H9 (cell line): ENCODE results near the gene IDE. TPM values are rescaled to one million over a fixed set of nuclear protein-coding genes. Genes with fewer than 3 reads are reported as not detected.

Experiments
- DNase-seq: peaks from one replicate; pipeline ENCODE4 v3.0.0-alpha.2; 2017
- H2AFZ ChIP-seq: one replicate; pipeline ENCODE4 v1.6.1; 2013; ENCODE audit warnings: mild to moderate bottlenecking, low read length, control low read depth, moderate library complexity
- H2AK5ac ChIP-seq: 2 replicates; pipeline ENCODE4 v1.6.1; 2013; ENCODE audit warnings: low read length, control low read depth, mixed read lengths; ENCODE audit not compliant: insufficient read length
- H2BK120ac ChIP-seq: one replicate; pipeline ENCODE4 v1.6.1; 2013; ENCODE audit warnings: low read depth, mild to moderate bottlenecking, low read length, control low read depth, inconsistent platforms; ENCODE audit not compliant: poor library complexity, severe bottlenecking
- H2BK12ac ChIP-seq: 2 replicates; pipeline ENCODE4 v1.6.1; 2013; ENCODE audit warnings: low read length, control low read depth, mixed read lengths, low read depth; ENCODE audit not compliant: insufficient read length
- H2BK15ac ChIP-seq: 2 replicates; pipeline ENCODE4 v1.6.1; 2013; ENCODE audit warnings: low read depth, low read length, control low read depth
- H2BK20ac ChIP-seq: one replicate; pipeline ENCODE4 v1.6.1; 2013; ENCODE audit warnings: low read depth, mild to moderate bottlenecking, low read length, control low read depth, inconsistent platforms; ENCODE audit not compliant: poor library complexity, severe bottlenecking
- H2BK5ac ChIP-seq: 2 replicates; pipeline ENCODE4 v1.6.1; 2013; ENCODE audit warnings: low read length, control low read depth, mixed read lengths; ENCODE audit not compliant: insufficient read length
- H3K14ac ChIP-seq: 2 replicates; pipeline ENCODE4 v1.6.1; 2013; ENCODE audit warnings: low read length, control low read depth; ENCODE audit not compliant: insufficient read depth
- H3K18ac ChIP-seq: 2 replicates; pipeline ENCODE4 v1.6.1; 2013; ENCODE audit warnings: low read depth, mild to moderate bottlenecking, mixed read lengths, low read length, control low read depth; ENCODE audit not compliant: insufficient read length
- H3K23ac ChIP-seq: 2 replicates; pipeline ENCODE4 v1.6.1; 2013; ENCODE audit warnings: low read length, control low read depth, mixed read lengths, low read depth; ENCODE audit not compliant: insufficient read length
- H3K23me2 ChIP-seq: 2 replicates; pipeline ENCODE4 v1.6.1; 2013; ENCODE audit warnings: low read depth, mild to moderate bottlenecking, mixed read lengths, low read length, control low read depth; ENCODE audit not compliant: insufficient read length, poor library complexity, severe bottlenecking
- H3K27ac ChIP-seq: 2 replicates; pipeline ENCODE4 v1.5.1; 2013; ENCODE audit warnings: low read length, control low read depth, mixed read lengths, low read depth; ENCODE audit not compliant: insufficient read length
- H3K27me3 ChIP-seq: 2 replicates; pipeline ENCODE4 v1.6.1; 2013; ENCODE audit warnings: low read length, control low read depth, inconsistent platforms; ENCODE audit not compliant: insufficient read depth
- H3K4ac ChIP-seq: 2 replicates; pipeline ENCODE4 v1.6.1; 2013; ENCODE audit warnings: low read depth, mild to moderate bottlenecking, control low read depth, inconsistent platforms, low read length, moderate library complexity
- H3K4me1 ChIP-seq: 2 replicates; pipeline ENCODE4 v1.6.1; 2013; ENCODE audit warnings: low read length, control low read depth, inconsistent platforms; ENCODE audit not compliant: insufficient read depth
- H3K4me2 ChIP-seq: 2 replicates; pipeline ENCODE4 v1.6.1; 2013; ENCODE audit warnings: low read length, control low read depth, mixed read lengths; ENCODE audit not compliant: insufficient read length, insufficient read depth
- H3K56ac ChIP-seq: 2 replicates; pipeline ENCODE4 v1.6.1; 2013; ENCODE audit warnings: low read depth, mild to moderate bottlenecking, mixed read lengths, low read length, control low read depth; ENCODE audit not compliant: insufficient read length
- H3K79me1 ChIP-seq: 2 replicates; pipeline ENCODE4 v1.6.1; 2013; ENCODE audit warnings: low read depth, mild to moderate bottlenecking, moderate library complexity, low read length, control low read depth, inconsistent platforms; ENCODE audit not compliant: insufficient read depth, poor library complexity, severe bottlenecking
- H3K79me2 ChIP-seq: 2 replicates; pipeline ENCODE4 v1.6.1; 2013; ENCODE audit warnings: low read length, control low read depth, inconsistent platforms; ENCODE audit not compliant: insufficient read depth
- H3K9ac ChIP-seq: 2 replicates; pipeline ENCODE4 v1.6.1; 2013; ENCODE audit warnings: low read length, control low read depth, mixed read lengths; ENCODE audit not compliant: insufficient read length; ENCODE audit errors: extremely low read depth
- H3K9me3 ChIP-seq: one replicate; pipeline ENCODE4 v1.6.1; 2013; ENCODE audit warnings: low read depth, low read length, inconsistent platforms; ENCODE audit not compliant: control insufficient read depth
- H3T11ph ChIP-seq: one replicate; pipeline ENCODE4 v1.6.1; 2013; ENCODE audit warnings: mild to moderate bottlenecking, low read length, control low read depth, inconsistent platforms
- H4K20me1 ChIP-seq: one replicate; pipeline ENCODE4 v1.6.1; 2013; ENCODE audit not compliant: control insufficient read depth, insufficient read length, insufficient read depth
- H4K5ac ChIP-seq: 2 replicates; pipeline ENCODE4 v1.6.1; 2013; ENCODE audit warnings: low read depth, mild to moderate bottlenecking, mixed read lengths, low read length, control low read depth; ENCODE audit not compliant: insufficient read length
- H4K8ac ChIP-seq: replicated peaks from 2 replicates; pipeline ENCODE4 v1.6.1; 2013; ENCODE audit warnings: low read length, control low read depth, mixed read lengths, low read depth; ENCODE audit not compliant: insufficient read length
- H4K91ac ChIP-seq: 2 replicates; pipeline ENCODE4 v1.6.1; 2013; ENCODE audit warnings: low read depth, mild to moderate bottlenecking, moderate library complexity, mixed read lengths, low read length, control low read depth; ENCODE audit not compliant: insufficient read length
- H3K27ac Mint-ChIP-seq, 3 experiments: 2 replicates in 2 of 3; 3 replicates in 1 of 3; pipeline ENCODE4 v1.8.0; 2020 to 2021; ENCODE audit warnings: mixed read lengths in 3 of 3, mild to moderate bottlenecking in 1 of 3, moderate library complexity in 1 of 3
- H3K27me3 Mint-ChIP-seq: 2 replicates; pipeline ENCODE4 v1.8.0; 2021; ENCODE audit warnings: low read depth, mild to moderate bottlenecking, moderate library complexity, mixed read lengths
- H3K36me3 Mint-ChIP-seq, 3 experiments: 2 replicates in 2 of 3; 3 replicates in 1 of 3; pipeline ENCODE4 v1.8.0; 2020 to 2021; ENCODE audit warnings: low read depth in 3 of 3, mixed read lengths in 3 of 3; ENCODE audit not compliant: insufficient read depth in 1 of 3
- H3K4me1 Mint-ChIP-seq, 2 experiments: 2 replicates each; pipeline ENCODE4 v1.8.0; 2020; ENCODE audit warnings: mixed read lengths in 2 of 2
- H3K4me3 Mint-ChIP-seq, 2 experiments: 2 replicates in 1 of 2; 3 replicates in 1 of 2; pipeline ENCODE4 v1.8.0; 2020 to 2021; ENCODE audit warnings: mild to moderate bottlenecking in 2 of 2, mixed read lengths in 2 of 2, moderate library complexity in 1 of 2
- H3K9me3 Mint-ChIP-seq, 2 experiments: 2 replicates in 1 of 2; 3 replicates in 1 of 2; pipeline ENCODE4 v1.8.0; 2020; ENCODE audit warnings: mild to moderate bottlenecking in 2 of 2, mixed read lengths in 2 of 2, moderate library complexity in 1 of 2
- CTCF ChIP-seq: fragments of 200-600 bp; sonication (generic); conservative IDR thresholded peaks from 3 replicates; pipeline ENCODE4 v1.8.0; 2021; ENCODE audit warnings: antibody characterized with exemption, mild to moderate bottlenecking
- WGBS: extraction: QIAGEN DNeasy Blood & Tissue Kit; methylation state at CpG from one replicate; pipeline ENCODE4 v1.1.7; 2013; ENCODE audit warnings: missing lambda C conversion rate, low lambda C conversion rate, mixed read lengths; ENCODE audit not compliant: insufficient read length; ENCODE audit errors: extremely low coverage; 5-methylcytosine and 5-hydroxymethylcytosine counted together
- total RNA-seq: library from RNA; stranded (reverse); gene quantifications from 2 replicates; pipeline ENCODE4 v1.2.1, GENCODE V29; 2021

IDE gene
- total RNA-seq, 1 experiment from 2014 or later = 48.9 TPM

GRCh38 chr10:92559046-92559445 is 14.8 kb downstream of the IDE start:
- H2AFZ ChIP-seq = no peak overlapping the region
- H3K79me2 ChIP-seq = peaks cover 7% of the 10 kb centered on the region; the same call in 1 of the 2 replicates
- no peak overlapping the region for H3K9ac ChIP-seq
- H2AK5ac ChIP-seq = no peak overlapping the region
- TF ChIP-seq CTCF = no peak
- no peak overlapping the region for H3K18ac ChIP-seq
- H4K8ac ChIP-seq = no peak overlapping the region
- H3K36me3 Mint-ChIP-seq = peaks cover 56 to 70% (median 69%) of the 10 kb centered on the region in 3 experiments
- H4K20me1 ChIP-seq = no peaks in the 10 kb centered on the region
- no peak overlapping the region for H3K56ac ChIP-seq
- no peak overlapping the region for H3K4me3 Mint-ChIP-seq
- no peak overlapping the region for H3K4ac ChIP-seq
- no peak overlapping the region for H3K23ac ChIP-seq
- H2BK15ac ChIP-seq = no peak overlapping the region
- no peak overlapping the region for H3T11ph ChIP-seq
- H3K23me2 ChIP-seq = no peaks in the 10 kb centered on the region
- no peaks in the 10 kb centered on the region for H3K27me3 Mint-ChIP-seq
- H2BK5ac ChIP-seq = no peak overlapping the region
- no CpG with 5 or more reads among the region's 4 CpGs for WGBS
- H3K4me1 Mint-ChIP-seq = no peaks in the 10 kb centered on the region; a peak in 1 of 4 replicates
- no peak overlapping the region for H4K5ac ChIP-seq
- H2BK120ac ChIP-seq = no peak overlapping the region
- no peak overlapping the region for H2BK12ac ChIP-seq
- H3K14ac ChIP-seq = no peak overlapping the region
- H3K4me1 ChIP-seq = no peaks in the 10 kb centered on the region
- no peak overlapping the region for H4K91ac ChIP-seq
- H3K4me2 ChIP-seq = no peak overlapping the region
- no peak overlapping the region for H2BK20ac ChIP-seq
- H3K79me1 ChIP-seq = peaks cover 6% of the 10 kb centered on the region
- H3K27ac ChIP-seq = no peak overlapping the region
- DNase-seq = no peak
- H3K9me3 ChIP-seq = no peaks in the 10 kb centered on the region
- no peak overlapping the region for H3K27ac Mint-ChIP-seq
- no peaks in the 10 kb centered on the region for H3K27me3 ChIP-seq
- H3K9me3 Mint-ChIP-seq = peaks cover 8% of the 10 kb centered on the region in 2 experiments; a peak in 3 of 5 replicates
